NCI-H2227 (cell line): ENCODE results near the gene ERP44.
"Not testable (repeated sequence)": the region's sequence is repeated elsewhere in the genome, so short reads cannot be mapped to it uniquely, and the experiment has no call there.

Source experiments
- DNase-seq: peaks from one replicate; lab custom pipeline; 2025; ENCODE audit not compliant: unreplicated experiment; lab: John Stamatoyannopoulos, UW

ERP44 gene

GRCh38 chr9:100019541-100019940 lies 79.3 kb downstream of the ERP44 start:
- no peak for DNase-seq

- no peak for DNase-seq
Measured at GRCh38 chr9:100014846-100015245, 84.0 kb downstream of the ERP44 start.

GRCh38 chr9:100013573-100013972 lies 85.2 kb downstream of the ERP44 start:
- DNase-seq: no peak

GRCh38 chr9:100012279-100012678 lies 86.5 kb downstream of the ERP44 start:
- DNase-seq: no peak

- DNase-seq: peak; percentile 14
Measured at GRCh38 chr9:100011062-100011681, 87.6 kb downstream of the ERP44 start.

- DNase-seq: no peak
Measured at GRCh38 chr9:99999797-100000196, 99.0 kb downstream of the ERP44 start.

GRCh38 chr9:99998866-99999265 lies 99.9 kb downstream of the ERP44 start:
- no peak for DNase-seq

GRCh38 chr9:99998266-99998665 lies 100.5 kb downstream of the ERP44 start:
- DNase-seq: no peak

- DNase-seq: not testable (repeated sequence)
Measured at GRCh38 chr9:99990508-99990907, 108.3 kb downstream of the ERP44 start.

GRCh38 chr9:99986642-99987041 lies 112.2 kb downstream of the ERP44 start:
- DNase-seq: no peak

- DNase-seq: no peak
Measured at GRCh38 chr9:99980598-99980997, 118.2 kb downstream of the ERP44 start.

- no peak for DNase-seq
Measured at GRCh38 chr9:99978221-99978620, 120.6 kb downstream of the ERP44 start.

- no peak for DNase-seq
Measured at GRCh38 chr9:99977033-99977792, 121.6 kb downstream of the ERP44 start.

- no peak for DNase-seq
Measured at GRCh38 chr9:99973455-99973854, 125.3 kb downstream of the ERP44 start.

GRCh38 chr9:99971410-99971809 lies 127.4 kb downstream of the ERP44 start:
- no peak for DNase-seq

- DNase-seq: no peak
Measured at GRCh38 chr9:99970481-99970880, 128.3 kb downstream of the ERP44 start.

- DNase-seq: no peak
Measured at GRCh38 chr9:99967457-99967856, 131.3 kb downstream of the ERP44 start.

- DNase-seq: no peak
Measured at GRCh38 chr9:99966716-99967115, 132.1 kb downstream of the ERP44 start.

GRCh38 chr9:99966001-99966400 lies 132.8 kb downstream of the ERP44 start:
- DNase-seq: no peak

- DNase-seq: no peak
Measured at GRCh38 chr9:99964336-99964735, 134.5 kb downstream of the ERP44 start.

- no peak for DNase-seq
Measured at GRCh38 chr9:99962680-99963261, 136.0 kb downstream of the ERP44 start.

GRCh38 chr9:99955606-99956005 lies 143.2 kb downstream of the ERP44 start:
- DNase-seq: no peak
